ENCODE measurements around the gene MYOM1.
"Not testable (repeated sequence)": the region's sequence is repeated elsewhere in the genome, so short reads cannot be mapped to it uniquely, and the experiment has no call there.

Gene MYOM1

DNA sequence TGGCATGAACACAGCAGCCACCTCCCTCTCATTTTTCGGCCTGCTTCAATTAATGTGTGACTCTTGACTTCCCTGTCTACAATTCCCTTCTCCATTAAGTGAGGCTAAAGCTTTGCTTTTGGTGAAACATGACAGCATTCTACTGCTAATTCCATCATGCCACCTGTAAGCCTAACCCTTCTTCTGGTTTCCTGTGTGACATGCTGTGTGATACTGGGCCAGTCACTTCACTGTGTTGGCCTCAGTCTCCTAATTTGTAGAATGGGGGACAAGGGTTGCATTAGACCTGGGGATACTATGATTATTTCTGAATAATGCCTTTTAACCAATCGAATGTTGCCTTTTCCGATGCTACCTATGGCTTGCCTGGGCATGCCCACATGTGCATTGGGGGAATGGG lies 146.4 kb downstream of the MYOM1 start:
- DNase-seq, result not testable (repeated sequence)

GRCh38 chr18:3071676-3072075 lies 148.1 kb downstream of the MYOM1 start:
- DNase-seq, result no peak

- no peak for DNase-seq
Measured at GRCh38 chr18:3069671-3070433, 149.9 kb downstream of the MYOM1 start.

- no peak for DNase-seq
Measured at GRCh38 chr18:3067722-3068121, 152.0 kb downstream of the MYOM1 start.

DNA sequence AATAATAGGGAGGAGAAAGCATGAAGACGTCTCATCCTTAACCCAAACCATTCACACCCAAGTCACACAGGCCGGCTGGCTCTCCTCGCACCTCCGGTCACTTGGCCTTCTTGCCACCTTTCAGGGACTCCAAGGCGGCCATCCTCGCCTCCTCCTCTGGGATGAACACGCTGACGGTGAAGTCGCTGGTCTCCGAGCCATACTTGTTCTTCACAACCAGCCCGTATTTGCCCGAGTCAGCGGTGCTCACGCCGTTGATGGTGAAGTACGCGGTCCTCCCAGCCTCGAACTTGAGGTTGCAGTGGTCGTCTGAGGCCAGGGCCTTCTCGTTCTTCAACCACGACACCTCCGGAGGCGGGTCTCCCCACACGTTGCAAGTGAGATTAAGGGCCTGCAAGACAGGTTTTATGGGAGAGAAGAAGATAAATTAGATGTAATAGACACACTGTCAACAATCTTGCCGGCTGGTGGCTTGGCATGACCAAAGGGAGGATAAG lies 152.6 kb downstream of the MYOM1 start:
- DNase-seq, result no peak

DNA sequence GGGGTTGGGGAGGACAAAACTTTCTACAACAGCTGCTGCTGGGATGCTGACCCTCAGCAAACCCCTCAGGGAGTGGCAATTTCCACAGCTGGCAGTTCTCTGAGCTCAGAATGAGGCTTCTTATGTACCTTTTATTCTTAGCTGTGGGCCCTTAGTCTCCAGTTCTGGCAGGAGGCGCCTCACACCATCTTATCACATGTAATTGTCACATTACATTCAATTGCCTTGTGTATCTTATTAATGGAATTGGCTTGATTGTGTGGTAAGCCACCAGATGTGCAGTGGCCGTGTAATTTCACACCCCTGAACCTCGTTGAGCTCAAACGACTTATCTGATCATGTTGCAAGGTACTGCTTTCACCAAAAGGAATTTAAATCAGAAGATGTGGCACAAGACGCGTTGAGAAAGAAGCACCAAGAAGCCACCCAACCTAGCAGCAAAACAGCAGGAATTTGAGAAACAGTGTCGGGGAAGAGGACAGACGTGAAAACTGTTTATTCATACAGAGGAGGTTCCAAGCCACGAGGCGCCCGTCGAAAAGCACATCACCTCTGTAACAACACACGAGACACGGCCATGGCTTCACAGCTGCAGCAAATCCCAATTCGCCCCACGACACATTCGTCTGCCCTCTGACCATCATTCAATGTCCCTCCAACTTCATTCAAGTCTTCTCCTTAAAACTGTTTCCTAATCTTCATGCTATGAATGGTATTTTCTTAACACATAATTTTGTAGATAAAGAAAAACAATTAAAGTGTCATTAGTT lies 153.2 kb downstream of the MYOM1 start:
- DNase-seq, result no peak

DNA sequence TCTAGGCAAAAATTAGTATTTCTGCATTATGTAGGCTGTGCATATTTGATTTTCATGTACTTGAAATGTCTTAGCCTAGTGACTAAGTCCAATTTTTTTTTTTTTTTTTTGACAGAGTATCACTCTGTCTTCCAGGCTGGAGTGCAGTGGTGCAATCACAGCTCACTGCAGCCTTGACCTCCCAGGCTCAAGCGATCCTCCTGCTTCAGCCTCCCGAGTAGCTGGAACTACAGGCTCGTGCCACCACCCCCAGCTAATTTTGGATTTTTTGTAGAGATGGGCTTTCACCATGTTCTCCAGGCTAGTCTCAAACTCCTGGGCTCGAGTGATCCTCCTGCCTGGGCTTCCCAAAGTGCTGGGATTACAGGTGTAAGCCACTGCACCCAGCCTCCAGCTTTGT lies 156.0 kb downstream of the MYOM1 start:
- DNase-seq, result not testable (repeated sequence)

- no peak for DNase-seq
Measured at GRCh38 chr18:3062798-3063680, 156.7 kb downstream of the MYOM1 start.

DNA sequence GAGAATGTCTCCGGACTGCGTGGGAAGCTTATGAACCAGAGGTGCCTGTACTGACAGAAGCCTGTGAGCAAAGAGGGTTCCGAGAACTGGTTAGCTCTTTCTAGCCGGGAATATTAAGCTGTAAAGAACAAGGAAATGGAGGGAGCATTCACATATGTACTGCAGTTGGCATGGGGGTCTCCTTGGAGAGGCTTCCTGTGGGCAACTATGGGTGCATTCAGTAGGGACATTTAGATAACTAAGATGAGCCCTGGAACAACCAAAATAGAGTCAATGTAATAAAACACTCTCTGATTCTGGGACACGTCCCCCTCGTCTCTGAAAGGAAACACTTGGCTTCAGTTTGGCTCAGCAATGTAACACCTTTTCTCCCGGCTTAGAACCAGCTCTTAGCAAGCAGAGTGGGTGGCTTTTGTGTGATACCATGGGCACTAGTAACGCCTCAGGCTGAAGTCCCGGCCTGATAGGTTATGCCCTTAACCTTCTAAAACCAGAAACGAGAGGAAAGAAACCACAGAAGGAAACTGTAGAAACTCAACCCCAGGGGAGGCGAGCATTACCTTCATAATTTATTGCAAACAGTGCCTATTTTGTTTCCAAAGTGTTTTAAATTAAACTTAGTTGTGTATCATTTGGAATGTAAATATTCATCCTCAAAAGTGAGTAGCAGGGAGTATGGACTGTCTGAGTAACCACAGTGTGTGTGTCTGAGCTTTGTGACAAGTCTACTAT lies 158.0 kb downstream of the MYOM1 start:
- no peak for DNase-seq

- DNase-seq, result no peak
Measured at GRCh38 chr18:3060667-3061580, 158.8 kb downstream of the MYOM1 start.

- no peak for DNase-seq
Measured at GRCh38 chr18:3059272-3059671, 160.5 kb downstream of the MYOM1 start.

GRCh38 chr18:3058328-3059191 lies 161.2 kb downstream of the MYOM1 start:
- no peak for DNase-seq

DNA sequence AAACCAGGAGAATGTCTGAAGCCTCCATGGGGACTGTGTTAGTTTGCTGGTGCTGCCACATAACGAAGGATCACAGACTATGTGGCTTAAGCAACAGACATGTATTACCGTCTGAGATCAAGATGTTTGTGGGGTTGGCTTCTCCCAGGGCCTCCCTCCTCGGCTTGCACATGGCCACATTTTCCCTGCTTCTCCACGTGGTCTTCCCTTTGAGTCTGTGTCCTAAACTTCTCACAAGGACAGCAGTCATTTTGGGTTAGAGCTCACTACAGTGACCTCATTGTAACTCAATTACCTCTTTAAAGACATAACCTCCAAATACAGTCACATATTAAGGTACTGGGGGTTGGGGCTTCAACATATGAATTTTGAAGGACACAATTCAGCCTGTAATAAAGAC lies 162.2 kb downstream of the MYOM1 start:
- DNase-seq, result no peak

DNA sequence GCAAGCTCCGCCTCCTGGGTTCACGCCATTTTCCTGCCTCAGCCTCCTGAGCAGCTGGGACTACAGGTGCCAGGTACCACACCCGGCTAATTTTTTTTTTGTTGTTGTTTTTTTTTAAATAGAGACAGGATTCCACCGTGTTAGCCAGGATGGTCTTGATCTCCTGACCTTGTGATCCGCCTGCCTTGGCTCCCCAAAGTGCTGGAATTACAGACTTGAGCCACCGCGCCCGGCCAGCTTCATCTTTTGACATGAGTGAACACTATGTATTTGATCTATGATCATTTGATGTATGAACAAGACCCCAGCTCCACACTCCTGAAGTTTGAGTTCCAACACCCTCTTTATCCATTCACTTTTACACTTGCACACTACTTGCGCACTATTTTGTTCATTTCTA lies 163.5 kb downstream of the MYOM1 start:
- DNase-seq, result no peak

DNA sequence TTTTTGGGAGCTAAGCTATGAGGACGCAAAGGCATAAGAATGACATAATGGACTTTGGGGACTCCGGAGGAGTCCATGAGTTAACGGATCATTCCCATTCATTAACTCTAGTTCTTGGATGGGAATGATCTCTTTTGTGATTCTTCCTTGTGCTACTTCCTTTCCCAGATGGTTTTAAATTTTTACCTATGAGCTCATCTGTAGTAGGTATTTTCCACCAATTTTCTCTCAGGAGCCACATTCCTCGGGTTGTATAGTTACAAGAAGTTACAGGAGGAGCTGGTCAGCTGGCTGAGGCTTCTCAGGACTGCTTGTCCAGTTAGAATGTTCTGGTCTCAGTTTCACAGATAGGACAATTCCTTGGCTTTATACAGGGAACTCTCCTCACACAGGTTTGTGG lies 164.0 kb downstream of the MYOM1 start:
- DNase-seq, result no peak

- no peak for DNase-seq
Measured at GRCh38 chr18:3055186-3055728, 164.5 kb downstream of the MYOM1 start.

DNA sequence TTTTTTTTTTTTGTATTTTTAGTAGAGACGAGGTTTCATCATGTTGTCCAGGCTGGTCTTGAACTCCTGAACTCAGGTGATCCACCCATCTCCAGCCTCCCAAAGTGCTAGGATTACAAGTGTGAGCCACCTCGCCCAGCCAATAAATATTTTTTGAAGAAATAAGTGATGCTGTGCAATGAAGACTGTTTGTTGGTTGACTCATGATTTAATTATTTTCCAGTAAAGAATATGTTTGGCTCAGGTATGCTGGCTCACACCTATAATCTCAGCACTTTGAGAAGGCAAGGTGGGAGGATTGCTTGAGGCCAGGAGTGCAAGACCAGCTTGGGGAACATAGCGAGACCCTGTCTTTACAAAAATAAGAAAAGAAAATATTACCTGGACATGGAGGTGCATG lies 165.0 kb downstream of the MYOM1 start:
- no peak for DNase-seq

DNA sequence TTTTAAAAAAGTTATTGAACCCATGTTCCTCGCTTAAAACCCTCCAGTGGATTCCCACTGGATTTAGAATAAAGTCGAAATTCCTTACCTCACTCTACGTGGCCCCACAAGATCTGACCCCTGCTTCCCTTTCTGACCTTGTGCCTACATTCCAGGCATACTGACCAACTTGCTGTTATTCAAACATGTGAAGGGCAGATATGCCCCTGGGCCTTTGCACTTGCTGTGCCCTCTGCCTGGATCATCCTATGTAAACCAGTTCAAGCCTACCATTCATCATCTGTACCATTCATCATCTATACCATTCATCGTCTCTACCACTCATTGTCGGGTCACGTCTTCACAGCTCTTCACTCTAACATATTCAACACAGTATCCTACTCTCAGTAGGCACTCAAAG lies 165.6 kb downstream of the MYOM1 start:
- no peak for DNase-seq

- no peak for DNase-seq
Measured at GRCh38 chr18:3053081-3053480, 166.7 kb downstream of the MYOM1 start.

- DNase-seq, result no peak
Measured at GRCh38 chr18:3052411-3052758, 167.4 kb downstream of the MYOM1 start.
